Measurements from ENCODE around the gene GGA1. TPM values are rescaled to one million over a fixed set of nuclear protein-coding genes. Genes with fewer than 3 reads are reported as not detected.

The GGA1 gene
- total RNA-seq, 1 donor from 2014 or later, result 15.7 TPM

GRCh38 chr22:37659066-37659896, 50.6 kb downstream of the GGA1 start:
- H3K4me1 ChIP-seq (ENCODE audit: control insufficient read depth in 3 of 3, insufficient read depth in 3 of 3, low read length in 3 of 3), result peaks cover 41 to 45% (median 43%) of the 10 kb centered on the region in 3 donors
- H3K36me3 ChIP-seq (ENCODE audit: control insufficient read depth in 3 of 3, insufficient read depth in 3 of 3, low read length in 3 of 3), result no peaks in the 10 kb centered on the region
- H3K27ac ChIP-seq (ENCODE audit: low read depth, low read length), result peak overlapping the region; percentile 40
- H3K9ac ChIP-seq (ENCODE audit: low read depth in 1 of 3, low read length in 3 of 3), result peak overlapping the region; percentile 23 to 88 (median 72)
- peak overlapping the region; percentile 49 to 83 (median 83) for H3K4me3 ChIP-seq (ENCODE audit: low read length in 3 of 3)
- H3K9me3 ChIP-seq (ENCODE audit: control insufficient read depth in 3 of 3, low read length in 3 of 3), result no peaks in the 10 kb centered on the region
- no peaks in the 10 kb centered on the region for H3K27me3 ChIP-seq (ENCODE audit: control insufficient read depth in 3 of 3, insufficient read depth in 3 of 3, low read length in 3 of 3)

- no peaks in the 10 kb centered on the region for H3K27me3 ChIP-seq (ENCODE audit: control insufficient read depth in 3 of 3, insufficient read depth in 3 of 3, low read length in 3 of 3)
- peaks cover 48 to 53% (median 51%) of the 10 kb centered on the region in 3 donors for H3K4me1 ChIP-seq (ENCODE audit: control insufficient read depth in 3 of 3, insufficient read depth in 3 of 3, low read length in 3 of 3)
- peak overlapping the region; percentile 64 for H3K27ac ChIP-seq (ENCODE audit: low read depth, low read length)
- H3K9ac ChIP-seq (ENCODE audit: low read depth in 1 of 3, low read length in 3 of 3), result peak overlapping the region; percentile 23 to 88 (median 72)
- H3K9me3 ChIP-seq (ENCODE audit: control insufficient read depth in 3 of 3, low read length in 3 of 3), result no peaks in the 10 kb centered on the region
- H3K4me3 ChIP-seq (ENCODE audit: low read length in 3 of 3), result peak overlapping the region; percentile 49 to 83 (median 83)
- no peaks in the 10 kb centered on the region for H3K36me3 ChIP-seq (ENCODE audit: control insufficient read depth in 3 of 3, insufficient read depth in 3 of 3, low read length in 3 of 3)
These were observed 51.5 kb downstream of the GGA1 start for GRCh38 chr22:37659897-37660708.

GRCh38 chr22:37660709-37661045, 52.0 kb downstream of the GGA1 start:
- peak overlapping the region; percentile 16 to 88 (median 39) for H3K9ac ChIP-seq (ENCODE audit: low read depth in 1 of 3, low read length in 3 of 3)
- peak overlapping the region; percentile 11 to 49 (median 45) for H3K4me3 ChIP-seq (ENCODE audit: low read length in 3 of 3)
- peaks cover 50 to 57% (median 55%) of the 10 kb centered on the region in 3 donors for H3K4me1 ChIP-seq (ENCODE audit: control insufficient read depth in 3 of 3, insufficient read depth in 3 of 3, low read length in 3 of 3)
- peaks cover 0 to 4% (median 2%) of the 10 kb centered on the region in 3 donors for H3K36me3 ChIP-seq (ENCODE audit: control insufficient read depth in 3 of 3, insufficient read depth in 3 of 3, low read length in 3 of 3)
- no peaks in the 10 kb centered on the region for H3K9me3 ChIP-seq (ENCODE audit: control insufficient read depth in 3 of 3, low read length in 3 of 3)
- peak overlapping the region; percentile 64 for H3K27ac ChIP-seq (ENCODE audit: low read depth, low read length)
- no peaks in the 10 kb centered on the region for H3K27me3 ChIP-seq (ENCODE audit: control insufficient read depth in 3 of 3, insufficient read depth in 3 of 3, low read length in 3 of 3)

GRCh38 chr22:37661160-37661924, 52.7 kb downstream of the GGA1 start:
- H3K27ac ChIP-seq (ENCODE audit: low read depth, low read length), result peak overlapping the region; percentile 64
- peaks cover 50 to 57% (median 54%) of the 10 kb centered on the region in 3 donors for H3K4me1 ChIP-seq (ENCODE audit: control insufficient read depth in 3 of 3, insufficient read depth in 3 of 3, low read length in 3 of 3)
- H3K27me3 ChIP-seq (ENCODE audit: control insufficient read depth in 3 of 3, insufficient read depth in 3 of 3, low read length in 3 of 3), result no peaks in the 10 kb centered on the region
- H3K9me3 ChIP-seq (ENCODE audit: control insufficient read depth in 3 of 3, low read length in 3 of 3), result no peaks in the 10 kb centered on the region
- H3K9ac ChIP-seq (ENCODE audit: low read depth in 1 of 3, low read length in 3 of 3), result peak overlapping the region; percentile 39 to 88 (median 65)
- H3K4me3 ChIP-seq (ENCODE audit: low read length in 3 of 3), result peak overlapping the region; percentile 45 to 58 (median 48)
- H3K36me3 ChIP-seq (ENCODE audit: control insufficient read depth in 3 of 3, insufficient read depth in 3 of 3, low read length in 3 of 3), result peaks cover 0 to 8% (median 6%) of the 10 kb centered on the region in 3 donors

- Histone ChIP-seq H3K27ac (ENCODE audit: low read depth, low read length) (peak overlapping the region; percentile 50), H3K9me3 (ENCODE audit: control insufficient read depth in 3 of 3, low read length in 3 of 3) (no peaks in the 10 kb centered on the region), H3K27me3 (ENCODE audit: control insufficient read depth in 3 of 3, insufficient read depth in 3 of 3, low read length in 3 of 3) (no peaks in the 10 kb centered on the region), H3K36me3 (ENCODE audit: control insufficient read depth in 3 of 3, insufficient read depth in 3 of 3, low read length in 3 of 3) (peaks cover 0 to 13% (median 6%) of the 10 kb centered on the region in 3 donors), H3K4me3 (ENCODE audit: low read length in 3 of 3) (no peak overlapping the region), H3K4me1 (ENCODE audit: control insufficient read depth in 3 of 3, insufficient read depth in 3 of 3, low read length in 3 of 3) (peaks cover 50 to 57% (median 53%) of the 10 kb centered on the region in 3 donors), H3K9ac (ENCODE audit: low read depth in 1 of 3, low read length in 3 of 3) (peak overlapping the region in 2 of 3 donors; percentile 5 to 25)
These were observed 53.4 kb downstream of the GGA1 start for GRCh38 chr22:37662039-37662438.

GRCh38 chr22:37663521-37664140, 55.0 kb downstream of the GGA1 start:
- Histone ChIP-seq H3K27ac (ENCODE audit: low read depth, low read length) (peak overlapping the region; percentile 44), H3K36me3 (ENCODE audit: control insufficient read depth in 3 of 3, insufficient read depth in 3 of 3, low read length in 3 of 3) (peaks cover 0 to 13% (median 6%) of the 10 kb centered on the region in 3 donors), H3K4me1 (ENCODE audit: control insufficient read depth in 3 of 3, insufficient read depth in 3 of 3, low read length in 3 of 3) (peaks cover 45 to 50% (median 49%) of the 10 kb centered on the region in 3 donors), H3K27me3 (ENCODE audit: control insufficient read depth in 3 of 3, insufficient read depth in 3 of 3, low read length in 3 of 3) (no peaks in the 10 kb centered on the region), H3K9me3 (ENCODE audit: control insufficient read depth in 3 of 3, low read length in 3 of 3) (no peaks in the 10 kb centered on the region), H3K9ac (ENCODE audit: low read depth in 1 of 3, low read length in 3 of 3) (no peak overlapping the region), H3K4me3 (ENCODE audit: low read length in 3 of 3) (no peak overlapping the region)

- Histone ChIP-seq H3K27ac (ENCODE audit: low read depth, low read length) (no peak overlapping the region), H3K9me3 (ENCODE audit: control insufficient read depth in 3 of 3, low read length in 3 of 3) (no peaks in the 10 kb centered on the region), H3K27me3 (ENCODE audit: control insufficient read depth in 3 of 3, insufficient read depth in 3 of 3, low read length in 3 of 3) (no peaks in the 10 kb centered on the region), H3K9ac (ENCODE audit: low read depth in 1 of 3, low read length in 3 of 3) (peak overlapping the region in 2 of 3 donors; percentile 41 to 54), H3K36me3 (ENCODE audit: control insufficient read depth in 3 of 3, insufficient read depth in 3 of 3, low read length in 3 of 3) (peaks cover 0 to 13% (median 6%) of the 10 kb centered on the region in 3 donors), H3K4me3 (ENCODE audit: low read length in 3 of 3) (no peak overlapping the region), H3K4me1 (ENCODE audit: control insufficient read depth in 3 of 3, insufficient read depth in 3 of 3, low read length in 3 of 3) (peaks cover 41 to 46% (median 45%) of the 10 kb centered on the region in 3 donors)
These were observed 55.8 kb downstream of the GGA1 start for GRCh38 chr22:37664249-37665101.

GRCh38 chr22:37665487-37665886, 56.9 kb downstream of the GGA1 start:
- Histone ChIP-seq H3K27me3 (ENCODE audit: control insufficient read depth in 3 of 3, insufficient read depth in 3 of 3, low read length in 3 of 3) (no peaks in the 10 kb centered on the region), H3K36me3 (ENCODE audit: control insufficient read depth in 3 of 3, insufficient read depth in 3 of 3, low read length in 3 of 3) (peaks cover 0 to 13% (median 6%) of the 10 kb centered on the region in 3 donors), H3K4me1 (ENCODE audit: control insufficient read depth in 3 of 3, insufficient read depth in 3 of 3, low read length in 3 of 3) (peaks cover 31 to 36% (median 35%) of the 10 kb centered on the region in 3 donors), H3K4me3 (ENCODE audit: low read length in 3 of 3) (no peak overlapping the region), H3K9ac (ENCODE audit: low read depth in 1 of 3, low read length in 3 of 3) (no peak overlapping the region), H3K27ac (ENCODE audit: low read depth, low read length) (no peak overlapping the region), H3K9me3 (ENCODE audit: control insufficient read depth in 3 of 3, low read length in 3 of 3) (no peaks in the 10 kb centered on the region)

Data from skeletal muscle tissue (tissue), 4 donors.